ENCODE data around the gene ZNF592.

ZNF592 gene

GRCh38 chr15:84811151-84811550, 62.8 kb downstream of the ZNF592 start:
- Histone ChIP-seq H3K36me3 (ENCODE audit: control insufficient read depth, insufficient read depth, low read length) (no peaks in the 10 kb centered on the region), H3K4me3 (ENCODE audit: low read depth, low read length) (no peak overlapping the region), H3K9me3 (ENCODE audit: control insufficient read depth, insufficient read depth, low read length) (no peaks in the 10 kb centered on the region)

GRCh38 chr15:84811828-84812227, 63.4 kb downstream of the ZNF592 start:
- H3K4me3 ChIP-seq (ENCODE audit: low read depth, low read length): no peak overlapping the region
- H3K27me3 ChIP-seq (ENCODE audit: control insufficient read depth, insufficient read depth, low read length): no peaks in the 10 kb centered on the region
- peaks cover 3% of the 10 kb centered on the region; the same call in 1 of the 2 replicates for H3K4me1 ChIP-seq (ENCODE audit: control insufficient read depth, insufficient read depth, low read length)
- no peaks in the 10 kb centered on the region for H3K36me3 ChIP-seq (ENCODE audit: control insufficient read depth, insufficient read depth, low read length)
- H3K27ac ChIP-seq (ENCODE audit: low read depth, low read length): no peak overlapping the region
- no peaks in the 10 kb centered on the region for H3K9me3 ChIP-seq (ENCODE audit: control insufficient read depth, insufficient read depth, low read length)
- H3K9ac ChIP-seq (ENCODE audit: low read depth, low read length): no peak overlapping the region

More at GRCh38 chr15:84811151-84811550, 62.8 kb downstream of the ZNF592 start:
- H3K4me1 ChIP-seq (ENCODE audit: control insufficient read depth, insufficient read depth, low read length): no peaks in the 10 kb centered on the region
- no peaks in the 10 kb centered on the region for H3K27me3 ChIP-seq (ENCODE audit: control insufficient read depth, insufficient read depth, low read length)
- H3K27ac ChIP-seq (ENCODE audit: low read depth, low read length): no peak overlapping the region
- no peak overlapping the region for H3K9ac ChIP-seq (ENCODE audit: low read depth, low read length)

- H3K27ac ChIP-seq (ENCODE audit: low read depth, low read length): no peak overlapping the region
- no peaks in the 10 kb centered on the region for H3K36me3 ChIP-seq (ENCODE audit: control insufficient read depth, insufficient read depth, low read length)
- H3K4me3 ChIP-seq (ENCODE audit: low read depth, low read length): no peak overlapping the region
- H3K9me3 ChIP-seq (ENCODE audit: control insufficient read depth, insufficient read depth, low read length): no peaks in the 10 kb centered on the region
- no peaks in the 10 kb centered on the region for H3K27me3 ChIP-seq (ENCODE audit: control insufficient read depth, insufficient read depth, low read length)
- peaks cover 6% of the 10 kb centered on the region for H3K4me1 ChIP-seq (ENCODE audit: control insufficient read depth, insufficient read depth, low read length)
- H3K9ac ChIP-seq (ENCODE audit: low read depth, low read length): no peak overlapping the region
These were observed 64.5 kb downstream of the ZNF592 start for GRCh38 chr15:84812842-84813241.

GRCh38 chr15:84813435-84813834, 65.0 kb downstream of the ZNF592 start:
- no peak overlapping the region for H3K27ac ChIP-seq (ENCODE audit: low read depth, low read length)

GRCh38 chr15:84813931-84814330, 65.5 kb downstream of the ZNF592 start:
- H3K4me1 ChIP-seq (ENCODE audit: control insufficient read depth, insufficient read depth, low read length): peaks cover 17% of the 10 kb centered on the region
- no peak overlapping the region for H3K4me3 ChIP-seq (ENCODE audit: low read depth, low read length)
- H3K36me3 ChIP-seq (ENCODE audit: control insufficient read depth, insufficient read depth, low read length): no peaks in the 10 kb centered on the region
- H3K9me3 ChIP-seq (ENCODE audit: control insufficient read depth, insufficient read depth, low read length): no peaks in the 10 kb centered on the region
- H3K27ac ChIP-seq (ENCODE audit: low read depth, low read length): no peak overlapping the region
- no peak overlapping the region for H3K9ac ChIP-seq (ENCODE audit: low read depth, low read length)
- H3K27me3 ChIP-seq (ENCODE audit: control insufficient read depth, insufficient read depth, low read length): no peaks in the 10 kb centered on the region

More at GRCh38 chr15:84813435-84813834, 65.0 kb downstream of the ZNF592 start:
- no peak overlapping the region for H3K9ac ChIP-seq (ENCODE audit: low read depth, low read length)
- H3K9me3 ChIP-seq (ENCODE audit: control insufficient read depth, insufficient read depth, low read length): no peaks in the 10 kb centered on the region
- no peak overlapping the region for H3K4me3 ChIP-seq (ENCODE audit: low read depth, low read length)
- no peaks in the 10 kb centered on the region for H3K36me3 ChIP-seq (ENCODE audit: control insufficient read depth, insufficient read depth, low read length)
- H3K27me3 ChIP-seq (ENCODE audit: control insufficient read depth, insufficient read depth, low read length): no peaks in the 10 kb centered on the region
- H3K4me1 ChIP-seq (ENCODE audit: control insufficient read depth, insufficient read depth, low read length): peaks cover 12% of the 10 kb centered on the region

GRCh38 chr15:84814916-84815315, 66.5 kb downstream of the ZNF592 start:
- H3K4me1 ChIP-seq (ENCODE audit: control insufficient read depth, insufficient read depth, low read length): peaks cover 23% of the 10 kb centered on the region
- H3K27me3 ChIP-seq (ENCODE audit: control insufficient read depth, insufficient read depth, low read length): no peaks in the 10 kb centered on the region
- H3K36me3 ChIP-seq (ENCODE audit: control insufficient read depth, insufficient read depth, low read length): no peaks in the 10 kb centered on the region
- H3K9me3 ChIP-seq (ENCODE audit: control insufficient read depth, insufficient read depth, low read length): no peaks in the 10 kb centered on the region
- no peak overlapping the region for H3K27ac ChIP-seq (ENCODE audit: low read depth, low read length)
- no peak overlapping the region for H3K4me3 ChIP-seq (ENCODE audit: low read depth, low read length)
- H3K9ac ChIP-seq (ENCODE audit: low read depth, low read length): no peak overlapping the region

- Histone ChIP-seq H3K4me1 (ENCODE audit: control insufficient read depth, insufficient read depth, low read length) (peaks cover 27% of the 10 kb centered on the region), H3K36me3 (ENCODE audit: control insufficient read depth, insufficient read depth, low read length) (no peaks in the 10 kb centered on the region), H3K27me3 (ENCODE audit: control insufficient read depth, insufficient read depth, low read length) (no peaks in the 10 kb centered on the region), H3K27ac (ENCODE audit: low read depth, low read length) (peak within 1 kb of the TSS; percentile 70), H3K9ac (ENCODE audit: low read depth, low read length) (peak within 1 kb of the TSS; percentile 8; the same call in 1 of the 2 replicates), H3K4me3 (ENCODE audit: low read depth, low read length) (peak within 1 kb of the TSS; percentile 39), H3K9me3 (ENCODE audit: control insufficient read depth, insufficient read depth, low read length) (no peaks in the 10 kb centered on the region)
These were observed 68.5 kb downstream of the ZNF592 start, which contains the start of gene ALPK3 for GRCh38 chr15:84816694-84817465. TSS of gene ALPK3 (plus strand) at chr15:84817356. CDS start at chr15:84817453, 97 bp downstream.

GRCh38 chr15:84817466-84818081, 69.2 kb downstream of the ZNF592 start:
- Histone ChIP-seq H3K9ac (ENCODE audit: low read depth, low read length) (peak overlapping the region; percentile 8; the same call in 1 of the 2 replicates), H3K27ac (ENCODE audit: low read depth, low read length) (peak overlapping the region; percentile 70), H3K9me3 (ENCODE audit: control insufficient read depth, insufficient read depth, low read length) (no peaks in the 10 kb centered on the region), H3K36me3 (ENCODE audit: control insufficient read depth, insufficient read depth, low read length) (no peaks in the 10 kb centered on the region), H3K4me3 (ENCODE audit: low read depth, low read length) (peak overlapping the region; percentile 39), H3K27me3 (ENCODE audit: control insufficient read depth, insufficient read depth, low read length) (no peaks in the 10 kb centered on the region), H3K4me1 (ENCODE audit: control insufficient read depth, insufficient read depth, low read length) (peaks cover 30% of the 10 kb centered on the region)

- peak overlapping the region; percentile 39 for H3K4me3 ChIP-seq (ENCODE audit: low read depth, low read length)
These were observed 70.1 kb downstream of the ZNF592 start for GRCh38 chr15:84818261-84819131.

GRCh38 chr15:84819291-84819768, 70.9 kb downstream of the ZNF592 start:
- Histone ChIP-seq H3K9ac (ENCODE audit: low read depth, low read length) (no peak overlapping the region), H3K36me3 (ENCODE audit: control insufficient read depth, insufficient read depth, low read length) (peaks cover 3% of the 10 kb centered on the region; the same call in 1 of the 2 replicates), H3K4me1 (ENCODE audit: control insufficient read depth, insufficient read depth, low read length) (peaks cover 32% of the 10 kb centered on the region), H3K27me3 (ENCODE audit: control insufficient read depth, insufficient read depth, low read length) (no peaks in the 10 kb centered on the region), H3K9me3 (ENCODE audit: control insufficient read depth, insufficient read depth, low read length) (no peaks in the 10 kb centered on the region), H3K27ac (ENCODE audit: low read depth, low read length) (peak overlapping the region; percentile 70), H3K4me3 (ENCODE audit: low read depth, low read length) (no peak overlapping the region)

More at GRCh38 chr15:84818261-84819131, 70.1 kb downstream of the ZNF592 start:
- H3K27me3 ChIP-seq (ENCODE audit: control insufficient read depth, insufficient read depth, low read length): no peaks in the 10 kb centered on the region
- H3K36me3 ChIP-seq (ENCODE audit: control insufficient read depth, insufficient read depth, low read length): no peaks in the 10 kb centered on the region
- peak overlapping the region; percentile 70 for H3K27ac ChIP-seq (ENCODE audit: low read depth, low read length)
- peaks cover 32% of the 10 kb centered on the region for H3K4me1 ChIP-seq (ENCODE audit: control insufficient read depth, insufficient read depth, low read length)
- H3K9ac ChIP-seq (ENCODE audit: low read depth, low read length): no peak overlapping the region
- no peaks in the 10 kb centered on the region for H3K9me3 ChIP-seq (ENCODE audit: control insufficient read depth, insufficient read depth, low read length)
